Measurements from ENCODE around the gene MRPL46. TPM values are rescaled to one million over a fixed set of nuclear protein-coding genes. Genes with fewer than 3 reads are reported as not detected.
"Not testable (repeated sequence)": the region's sequence is repeated elsewhere in the genome, so short reads cannot be mapped to it uniquely, and the experiment has no call there.

MRPL46 gene
- total and polyA plus RNA-seq, 2 of the 13 experiments (the other 11 are each of a cell fraction or from before 2014, with no cell fraction given) = 62.9 to 79.2 TPM

DNA sequence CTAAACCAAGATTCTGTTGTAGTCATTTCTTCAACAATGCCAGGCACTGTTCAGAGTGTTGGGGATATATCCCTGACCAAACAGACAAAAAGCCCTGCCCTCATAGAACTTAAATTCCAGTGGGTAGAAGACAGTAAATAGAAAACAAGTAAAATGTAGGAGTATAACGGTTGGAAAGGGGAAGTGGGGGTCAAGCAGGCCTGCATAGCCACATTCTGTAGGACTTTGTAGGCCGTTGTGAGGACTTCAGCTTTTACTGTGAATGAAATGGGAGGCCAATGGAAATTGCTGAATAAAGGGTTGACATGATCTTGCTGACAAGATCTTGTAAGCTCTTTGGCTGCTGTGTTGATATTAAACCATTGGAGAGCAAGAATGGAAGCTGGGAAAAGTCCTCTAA lies 2.1 kb upstream of the MRPL46 start (continued):
- no peak for TF ChIP-seq NR1H2 (CRISPR knock-in tag; IDR thresholded peaks at IDR 0.05; ENCODE audit: borderline replicate concordance, low read depth)
- TF ChIP-seq ZNF496 (CRISPR knock-in tag; IDR thresholded peaks at IDR 0.05; ENCODE audit: insufficient replicate concordance) = no peak
- TF ChIP-seq, protein P1, sequence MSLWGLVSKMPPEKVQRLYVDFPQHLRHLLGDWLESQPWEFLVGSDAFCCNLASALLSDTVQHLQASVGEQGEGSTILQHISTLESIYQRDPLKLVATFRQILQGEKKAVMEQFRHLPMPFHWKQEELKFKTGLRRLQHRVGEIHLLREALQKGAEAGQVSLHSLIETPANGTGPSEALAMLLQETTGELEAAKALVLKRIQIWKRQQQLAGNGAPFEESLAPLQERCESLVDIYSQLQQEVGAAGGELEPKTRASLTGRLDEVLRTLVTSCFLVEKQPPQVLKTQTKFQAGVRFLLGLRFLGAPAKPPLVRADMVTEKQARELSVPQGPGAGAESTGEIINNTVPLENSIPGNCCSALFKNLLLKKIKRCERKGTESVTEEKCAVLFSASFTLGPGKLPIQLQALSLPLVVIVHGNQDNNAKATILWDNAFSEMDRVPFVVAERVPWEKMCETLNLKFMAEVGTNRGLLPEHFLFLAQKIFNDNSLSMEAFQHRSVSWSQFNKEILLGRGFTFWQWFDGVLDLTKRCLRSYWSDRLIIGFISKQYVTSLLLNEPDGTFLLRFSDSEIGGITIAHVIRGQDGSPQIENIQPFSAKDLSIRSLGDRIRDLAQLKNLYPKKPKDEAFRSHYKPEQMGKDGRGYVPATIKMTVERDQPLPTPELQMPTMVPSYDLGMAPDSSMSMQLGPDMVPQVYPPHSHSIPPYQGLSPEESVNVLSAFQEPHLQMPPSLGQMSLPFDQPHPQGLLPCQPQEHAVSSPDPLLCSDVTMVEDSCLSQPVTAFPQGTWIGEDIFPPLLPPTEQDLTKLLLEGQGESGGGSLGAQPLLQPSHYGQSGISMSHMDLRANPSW (CRISPR knock-in tag; IDR thresholded peaks at IDR 0.05; ENCODE audit: borderline replicate concordance) = no peak
- TF ChIP-seq ZSCAN9 (CRISPR knock-in tag; IDR thresholded peaks at IDR 0.05; ENCODE audit: borderline replicate concordance) = no peak

DNA sequence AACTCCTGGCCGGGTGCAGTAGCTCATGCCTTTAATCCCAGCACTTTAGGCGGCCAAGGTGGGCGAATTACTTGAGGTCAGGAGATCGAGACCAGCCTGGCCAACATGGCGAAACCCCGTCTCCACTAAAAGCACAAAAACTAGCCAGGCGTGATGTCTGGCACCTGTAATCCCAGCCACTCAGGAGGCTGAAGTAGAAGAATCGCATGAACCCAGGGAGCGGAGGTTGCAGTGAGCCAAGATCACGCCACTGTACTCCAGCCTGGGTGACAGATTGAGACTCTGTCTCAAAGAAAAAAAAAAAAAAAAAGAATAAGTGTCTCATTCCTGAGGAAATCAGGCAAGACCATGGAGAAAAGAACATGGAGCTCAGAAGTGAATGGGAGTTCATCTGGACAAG lies 1.5 kb upstream of the MRPL46 start:
- peaks cover 4 to 22% of the 10 kb centered on the region in 2 experiments for H3K36me3 ChIP-seq (replicated peaks in 1 of 2; ENCODE audit: control insufficient read depth in 1 of 2, insufficient read depth in 2 of 2, low read length in 2 of 2)
- FAIRE-seq; CTCF ChIA-PET (ENCODE audit: low intra/inter-chr PET ratio, low total read pairs); POLR2A ChIA-PET; intact Hi-C loops (cut with micrococcal nuclease; ENCODE audit: unreplicated experiment); BruUV-seq (replicated peaks); ATAC-seq; H2AFZ ChIP-seq (ENCODE audit: low read length); H4K20me1 ChIP-seq (ENCODE audit: insufficient read depth, low read length); H3K27ac ChIP-seq (ENCODE audit: extremely low read length, insufficient read depth, low read length); DNase-seq (ENCODE audit: low spot score); H3K9me3 ChIP-seq (ENCODE audit: low read length); H3K27me3 ChIP-seq (ENCODE audit: control insufficient read depth in 1 of 2, insufficient read depth in 2 of 2, low read length in 2 of 2); H3K9ac ChIP-seq (ENCODE audit: insufficient read depth, low read depth, low read length): not testable (repeated sequence)
- H3K4me3 ChIP-seq (replicated peaks in 1 of 3; ENCODE audit: insufficient read depth in 1 of 3, low read depth in 2 of 3, low read length in 3 of 3) = peak overlapping the region; percentile 86 to 98 (median 91); a peak in 3 of 6 replicates
- H3K4me2 ChIP-seq (ENCODE audit: low read depth, low read length) = peak overlapping the region; percentile 88
- in situ Hi-C loops (cut with HindIII; ENCODE audit: extremely low pct_ligation_motif_present, low pct_unique_long_range_greater_than_20kb) = loop anchor here (5.0 kb wide), 1 partner anchor 149 kb away; no protein-coding TSS in a partner anchor
- H3K79me2 ChIP-seq (ENCODE audit: insufficient read depth, low read length) = peaks cover 48% of the 10 kb centered on the region
- 93% methylated on average over 10 of the region's 10 CpGs for WGBS (ENCODE audit: low lambda C conversion rate)
- peaks cover 46% of the 10 kb centered on the region for H3K4me1 ChIP-seq (ENCODE audit: insufficient read depth, low read length)
